NCI-H2029 (cell line): ENCODE data around the gene HEMK1.

Experiments used
- DNase-seq: peaks from one replicate; lab custom pipeline; 2025; lab: John Stamatoyannopoulos, UW

Gene HEMK1

GRCh38 chr3:50645378-50645777 lies 76.1 kb downstream of the HEMK1 start:
- no peak for DNase-seq
